H9 (cell line): ENCODE measurements around the gene TXNDC8. TPM values are rescaled to one million over a fixed set of nuclear protein-coding genes. Genes with fewer than 3 reads are reported as not detected.

Experiments
- DNase-seq: peaks from one replicate; pipeline ENCODE4 v3.0.0-alpha.2; 2017
- H2AFZ ChIP-seq: one replicate; pipeline ENCODE4 v1.6.1; 2013; ENCODE audit warnings: mild to moderate bottlenecking, low read length, control low read depth, moderate library complexity
- H2AK5ac ChIP-seq: 2 replicates; pipeline ENCODE4 v1.6.1; 2013; ENCODE audit warnings: low read length, control low read depth, mixed read lengths; ENCODE audit not compliant: insufficient read length
- H2BK120ac ChIP-seq: one replicate; pipeline ENCODE4 v1.6.1; 2013; ENCODE audit warnings: low read depth, mild to moderate bottlenecking, low read length, control low read depth, inconsistent platforms; ENCODE audit not compliant: poor library complexity, severe bottlenecking
- H2BK12ac ChIP-seq: 2 replicates; pipeline ENCODE4 v1.6.1; 2013; ENCODE audit warnings: low read length, control low read depth, mixed read lengths, low read depth; ENCODE audit not compliant: insufficient read length
- H2BK15ac ChIP-seq: 2 replicates; pipeline ENCODE4 v1.6.1; 2013; ENCODE audit warnings: low read depth, low read length, control low read depth
- H2BK20ac ChIP-seq: one replicate; pipeline ENCODE4 v1.6.1; 2013; ENCODE audit warnings: low read depth, mild to moderate bottlenecking, low read length, control low read depth, inconsistent platforms; ENCODE audit not compliant: poor library complexity, severe bottlenecking
- H2BK5ac ChIP-seq: 2 replicates; pipeline ENCODE4 v1.6.1; 2013; ENCODE audit warnings: low read length, control low read depth, mixed read lengths; ENCODE audit not compliant: insufficient read length
- H3K14ac ChIP-seq: 2 replicates; pipeline ENCODE4 v1.6.1; 2013; ENCODE audit warnings: low read length, control low read depth; ENCODE audit not compliant: insufficient read depth
- H3K18ac ChIP-seq: 2 replicates; pipeline ENCODE4 v1.6.1; 2013; ENCODE audit warnings: low read depth, mild to moderate bottlenecking, mixed read lengths, low read length, control low read depth; ENCODE audit not compliant: insufficient read length
- H3K23ac ChIP-seq: 2 replicates; pipeline ENCODE4 v1.6.1; 2013; ENCODE audit warnings: low read length, control low read depth, mixed read lengths, low read depth; ENCODE audit not compliant: insufficient read length
- H3K23me2 ChIP-seq: 2 replicates; pipeline ENCODE4 v1.6.1; 2013; ENCODE audit warnings: low read depth, mild to moderate bottlenecking, mixed read lengths, low read length, control low read depth; ENCODE audit not compliant: insufficient read length, poor library complexity, severe bottlenecking
- H3K27ac ChIP-seq: 2 replicates; pipeline ENCODE4 v1.5.1; 2013; ENCODE audit warnings: low read length, control low read depth, mixed read lengths, low read depth; ENCODE audit not compliant: insufficient read length
- H3K27me3 ChIP-seq: 2 replicates; pipeline ENCODE4 v1.6.1; 2013; ENCODE audit warnings: low read length, control low read depth, inconsistent platforms; ENCODE audit not compliant: insufficient read depth
- H3K4ac ChIP-seq: 2 replicates; pipeline ENCODE4 v1.6.1; 2013; ENCODE audit warnings: low read depth, mild to moderate bottlenecking, control low read depth, inconsistent platforms, low read length, moderate library complexity
- H3K4me1 ChIP-seq: 2 replicates; pipeline ENCODE4 v1.6.1; 2013; ENCODE audit warnings: low read length, control low read depth, inconsistent platforms; ENCODE audit not compliant: insufficient read depth
- H3K4me2 ChIP-seq: 2 replicates; pipeline ENCODE4 v1.6.1; 2013; ENCODE audit warnings: low read length, control low read depth, mixed read lengths; ENCODE audit not compliant: insufficient read length, insufficient read depth
- H3K56ac ChIP-seq: 2 replicates; pipeline ENCODE4 v1.6.1; 2013; ENCODE audit warnings: low read depth, mild to moderate bottlenecking, mixed read lengths, low read length, control low read depth; ENCODE audit not compliant: insufficient read length
- H3K79me1 ChIP-seq: 2 replicates; pipeline ENCODE4 v1.6.1; 2013; ENCODE audit warnings: low read depth, mild to moderate bottlenecking, moderate library complexity, low read length, control low read depth, inconsistent platforms; ENCODE audit not compliant: insufficient read depth, poor library complexity, severe bottlenecking
- H3K79me2 ChIP-seq: 2 replicates; pipeline ENCODE4 v1.6.1; 2013; ENCODE audit warnings: low read length, control low read depth, inconsistent platforms; ENCODE audit not compliant: insufficient read depth
- H3K9ac ChIP-seq: 2 replicates; pipeline ENCODE4 v1.6.1; 2013; ENCODE audit warnings: low read length, control low read depth, mixed read lengths; ENCODE audit not compliant: insufficient read length; ENCODE audit errors: extremely low read depth
- H3K9me3 ChIP-seq: one replicate; pipeline ENCODE4 v1.6.1; 2013; ENCODE audit warnings: low read depth, low read length, inconsistent platforms; ENCODE audit not compliant: control insufficient read depth
- H3T11ph ChIP-seq: one replicate; pipeline ENCODE4 v1.6.1; 2013; ENCODE audit warnings: mild to moderate bottlenecking, low read length, control low read depth, inconsistent platforms
- H4K20me1 ChIP-seq: one replicate; pipeline ENCODE4 v1.6.1; 2013; ENCODE audit not compliant: control insufficient read depth, insufficient read length, insufficient read depth
- H4K5ac ChIP-seq: 2 replicates; pipeline ENCODE4 v1.6.1; 2013; ENCODE audit warnings: low read depth, mild to moderate bottlenecking, mixed read lengths, low read length, control low read depth; ENCODE audit not compliant: insufficient read length
- H4K8ac ChIP-seq: replicated peaks from 2 replicates; pipeline ENCODE4 v1.6.1; 2013; ENCODE audit warnings: low read length, control low read depth, mixed read lengths, low read depth; ENCODE audit not compliant: insufficient read length
- H4K91ac ChIP-seq: 2 replicates; pipeline ENCODE4 v1.6.1; 2013; ENCODE audit warnings: low read depth, mild to moderate bottlenecking, moderate library complexity, mixed read lengths, low read length, control low read depth; ENCODE audit not compliant: insufficient read length
- H3K27ac Mint-ChIP-seq, 3 experiments: 2 replicates in 2 of 3; 3 replicates in 1 of 3; pipeline ENCODE4 v1.8.0; 2020 to 2021; ENCODE audit warnings: mixed read lengths in 3 of 3, mild to moderate bottlenecking in 1 of 3, moderate library complexity in 1 of 3
- H3K27me3 Mint-ChIP-seq: 2 replicates; pipeline ENCODE4 v1.8.0; 2021; ENCODE audit warnings: low read depth, mild to moderate bottlenecking, moderate library complexity, mixed read lengths
- H3K36me3 Mint-ChIP-seq, 3 experiments: 2 replicates in 2 of 3; 3 replicates in 1 of 3; pipeline ENCODE4 v1.8.0; 2020 to 2021; ENCODE audit warnings: low read depth in 3 of 3, mixed read lengths in 3 of 3; ENCODE audit not compliant: insufficient read depth in 1 of 3
- H3K4me1 Mint-ChIP-seq, 2 experiments: 2 replicates each; pipeline ENCODE4 v1.8.0; 2020; ENCODE audit warnings: mixed read lengths in 2 of 2
- H3K4me3 Mint-ChIP-seq, 2 experiments: 2 replicates in 1 of 2; 3 replicates in 1 of 2; pipeline ENCODE4 v1.8.0; 2020 to 2021; ENCODE audit warnings: mild to moderate bottlenecking in 2 of 2, mixed read lengths in 2 of 2, moderate library complexity in 1 of 2
- H3K9me3 Mint-ChIP-seq, 2 experiments: 2 replicates in 1 of 2; 3 replicates in 1 of 2; pipeline ENCODE4 v1.8.0; 2020; ENCODE audit warnings: mild to moderate bottlenecking in 2 of 2, mixed read lengths in 2 of 2, moderate library complexity in 1 of 2
- CTCF ChIP-seq: fragments of 200-600 bp; sonication (generic); conservative IDR thresholded peaks from 3 replicates; pipeline ENCODE4 v1.8.0; 2021; ENCODE audit warnings: antibody characterized with exemption, mild to moderate bottlenecking
- WGBS: extraction: QIAGEN DNeasy Blood & Tissue Kit; methylation state at CpG from one replicate; pipeline ENCODE4 v1.1.7; 2013; ENCODE audit warnings: missing lambda C conversion rate, low lambda C conversion rate, mixed read lengths; ENCODE audit not compliant: insufficient read length; ENCODE audit errors: extremely low coverage; 5-methylcytosine and 5-hydroxymethylcytosine counted together
- total RNA-seq: library from RNA; stranded (reverse); gene quantifications from 2 replicates; pipeline ENCODE4 v1.2.1, GENCODE V29; 2021

TXNDC8 gene
- total RNA-seq, 1 experiment from 2014 or later = not detected

GRCh38 chr9:110357505-110357904, 19.8 kb upstream of the TXNDC8 start:
- no peaks in the 10 kb centered on the region; a peak in 1 of 5 replicates for H3K9me3 Mint-ChIP-seq
- no CpG with 5 or more reads among the region's 2 CpGs for WGBS
- Histone ChIP-seq H2AK5ac (no peak overlapping the region), H3T11ph (no peak overlapping the region), H2BK5ac (no peak overlapping the region), H3K23ac (no peak overlapping the region), H3K4me2 (no peak overlapping the region), H2AFZ (no peak overlapping the region), H3K18ac (no peak overlapping the region), H3K23me2 (no peaks in the 10 kb centered on the region), H4K5ac (no peak overlapping the region), H2BK15ac (no peak overlapping the region), H3K27me3 (no peaks in the 10 kb centered on the region), H3K14ac (no peak overlapping the region), H3K27ac (no peak overlapping the region), H2BK12ac (no peak overlapping the region), H2BK120ac (no peak overlapping the region), H3K4me1 (no peaks in the 10 kb centered on the region), H3K9ac (no peak overlapping the region), H2BK20ac (no peak overlapping the region), H3K4ac (no peak overlapping the region), H4K8ac (no peak overlapping the region), H3K9me3 (no peaks in the 10 kb centered on the region), H4K91ac (no peak overlapping the region), H4K20me1 (no peaks in the 10 kb centered on the region), H3K56ac (no peak overlapping the region), H3K79me1 (no peaks in the 10 kb centered on the region), H3K79me2 (no peaks in the 10 kb centered on the region)
- H3K27ac Mint-ChIP-seq = no peak overlapping the region
- H3K4me1 Mint-ChIP-seq = no peaks in the 10 kb centered on the region
- no peaks in the 10 kb centered on the region; the same call in 1 of the 2 replicates for H3K27me3 Mint-ChIP-seq
- no peaks in the 10 kb centered on the region for H3K36me3 Mint-ChIP-seq
- no peak overlapping the region for H3K4me3 Mint-ChIP-seq
- no peak for TF ChIP-seq CTCF
- no peak for DNase-seq
